GM13977 (cell line): ENCODE measurements around the gene OPRL1.

Experiments
- DNase-seq: peaks from one replicate; pipeline ENCODE4 v3.0.0; 2012; ENCODE audit warnings: low spot score
- CTCF ChIP-seq: IDR thresholded peaks from 2 replicates; pipeline ENCODE4 v1.5.1; 2012; ENCODE audit warnings: mild to moderate bottlenecking, control low read depth; ENCODE audit not compliant: insufficient read depth; ENCODE audit errors: extremely low read depth, missing control alignments
- in situ Hi-C: fragments of 300-500 bp; cut with MboI; formaldehyde crosslinking; loops from one replicate; pipeline ENCODE4 v1.12.0; 2022; ENCODE audit warnings: low sequenced_read_pairs, low pct_unique_long_range_greater_than_20kb, mixed read lengths, inconsistent platforms; ENCODE audit not compliant: unreplicated experiment

OPRL1 gene

DNA sequence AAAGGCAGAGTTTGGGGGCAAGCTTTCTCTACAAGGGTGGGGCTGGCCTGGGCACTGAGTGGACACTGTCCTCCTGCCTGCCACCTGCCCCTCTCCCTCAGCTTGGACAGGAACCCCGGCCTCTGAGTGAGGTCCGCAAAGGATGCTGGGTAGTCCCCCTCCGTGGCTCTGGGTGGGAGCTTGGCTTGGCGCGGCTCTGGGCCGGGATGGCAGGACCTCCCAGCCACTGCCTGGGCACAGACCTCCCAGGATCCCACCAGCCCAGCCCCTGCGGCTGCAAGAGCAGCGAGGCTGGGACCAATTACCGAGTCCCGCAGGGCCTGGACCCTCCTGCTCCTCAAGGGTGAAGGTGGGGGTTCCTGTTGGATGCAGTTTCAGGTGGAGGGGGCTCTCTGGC lies 27.6 kb upstream of the OPRL1 start:
- no peak for TF ChIP-seq CTCF
- in situ Hi-C loops, result no loop called here
- DNase-seq, result no peak

DNA sequence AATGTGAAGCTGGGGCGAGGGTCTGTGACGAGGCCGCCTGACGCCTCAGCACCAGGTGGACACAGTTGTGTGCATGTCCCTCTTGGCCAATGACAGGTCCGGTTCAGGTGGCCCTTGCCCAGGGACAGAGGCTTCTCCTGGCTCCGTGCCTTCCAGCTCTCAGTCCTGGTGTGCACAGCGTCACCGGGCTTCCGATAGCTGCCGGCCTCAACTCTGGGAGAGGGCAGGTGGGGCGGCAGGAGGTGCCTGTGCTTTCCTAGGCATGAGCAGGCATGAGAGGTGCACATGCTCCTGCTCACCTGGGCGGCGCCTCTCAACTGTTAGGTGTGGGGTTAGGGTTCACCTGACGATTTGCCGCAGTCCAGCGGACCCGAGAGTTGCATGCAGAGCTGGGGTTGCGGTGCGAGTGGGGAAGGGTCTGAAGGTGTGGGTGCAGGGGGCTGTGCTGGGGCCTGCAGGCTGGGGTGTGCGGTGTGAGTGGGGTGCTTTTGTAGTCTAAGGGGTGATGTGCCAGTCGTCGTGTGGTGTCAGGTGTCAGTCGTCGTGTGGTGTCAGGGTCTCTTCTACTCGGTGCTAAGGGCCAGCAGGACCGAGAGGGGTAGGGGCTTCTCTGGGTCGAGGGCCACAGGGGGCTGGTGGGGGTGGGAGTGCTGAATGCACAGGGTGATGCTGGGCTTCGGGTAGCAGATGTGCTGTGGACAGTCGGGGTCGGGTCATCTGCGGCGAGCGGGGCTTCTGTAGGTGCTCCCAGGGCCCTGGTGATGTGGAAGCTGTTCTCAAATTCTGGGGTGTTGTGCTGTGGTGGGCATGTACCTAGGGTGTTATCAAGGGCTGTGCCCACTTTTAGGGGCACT lies 26.7 kb upstream of the OPRL1 start:
- in situ Hi-C loops, result no loop called here
- DNase-seq, result no peak
- no peak for TF ChIP-seq CTCF

DNA sequence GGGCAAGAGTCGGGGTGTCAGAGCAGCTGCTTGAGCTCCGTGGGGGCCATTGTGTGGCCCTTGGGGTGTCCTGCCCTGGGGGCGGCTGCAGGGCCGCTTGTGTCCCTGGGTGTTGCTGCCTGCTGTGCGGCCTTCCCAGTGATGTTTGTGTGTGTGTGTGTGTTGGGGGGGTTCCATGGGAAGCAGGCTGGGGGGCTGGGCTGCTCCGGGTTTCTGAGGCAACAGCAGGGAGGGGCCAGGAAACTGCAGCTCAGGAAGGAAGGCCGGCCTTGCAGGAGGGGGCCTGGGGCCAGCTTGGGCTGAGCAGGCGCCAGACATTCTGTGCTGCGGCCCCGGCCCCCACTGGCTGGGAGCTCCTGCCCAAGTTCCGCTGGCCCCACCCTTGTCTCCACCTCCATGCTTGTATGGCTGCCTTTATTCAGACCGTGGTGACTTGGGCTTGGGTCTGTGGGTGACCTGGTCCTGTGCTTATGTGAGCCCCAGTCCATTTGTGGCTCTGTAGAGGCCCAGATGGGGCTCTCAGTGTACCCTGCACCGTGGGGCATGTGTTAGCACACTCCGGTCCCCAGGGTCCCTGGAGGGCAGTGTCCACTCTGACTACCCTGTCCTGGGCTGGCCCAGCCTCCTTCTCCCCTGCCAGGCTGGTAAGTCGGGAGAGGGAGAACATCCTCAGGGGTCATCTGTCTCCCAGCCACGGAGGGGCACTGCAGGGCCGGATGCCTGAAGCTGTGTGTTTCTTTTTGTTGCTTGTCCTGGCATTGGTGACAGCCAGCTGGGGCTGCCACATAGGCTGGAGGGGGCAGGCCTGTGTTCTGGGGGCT lies 25.8 kb upstream of the OPRL1 start:
- DNase-seq, result peak; percentile 64
- in situ Hi-C loops, result no loop called here
- TF ChIP-seq CTCF, result peak; percentile 33

DNA sequence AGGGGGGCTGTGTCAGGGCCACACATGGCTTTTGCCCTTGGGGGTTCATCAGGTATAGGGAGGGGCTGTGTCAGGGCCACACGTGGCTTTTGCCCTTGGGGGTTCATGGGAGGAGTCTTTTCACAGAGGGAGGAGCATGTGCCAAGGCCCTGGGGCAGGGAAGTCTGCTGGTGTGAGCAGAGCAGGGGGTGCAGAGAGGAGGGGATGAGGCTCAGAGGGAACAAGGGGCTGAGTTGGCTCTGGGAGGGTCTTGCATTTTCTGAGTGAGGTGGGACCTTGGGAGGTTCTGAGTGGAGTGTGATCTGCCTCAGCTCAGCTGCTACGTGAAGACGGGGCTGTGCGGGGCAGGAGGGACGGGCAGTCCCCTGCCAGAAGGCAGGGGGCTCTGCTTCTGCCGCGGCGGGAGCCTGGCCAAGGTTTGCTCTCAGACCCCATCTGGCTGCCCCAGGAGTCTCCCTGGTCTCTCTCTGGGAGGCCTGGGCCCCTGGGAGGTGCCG lies 24.4 kb upstream of the OPRL1 start:
- in situ Hi-C loops, result no loop called here
- no peak for DNase-seq
- TF ChIP-seq CTCF, result no peak

DNA sequence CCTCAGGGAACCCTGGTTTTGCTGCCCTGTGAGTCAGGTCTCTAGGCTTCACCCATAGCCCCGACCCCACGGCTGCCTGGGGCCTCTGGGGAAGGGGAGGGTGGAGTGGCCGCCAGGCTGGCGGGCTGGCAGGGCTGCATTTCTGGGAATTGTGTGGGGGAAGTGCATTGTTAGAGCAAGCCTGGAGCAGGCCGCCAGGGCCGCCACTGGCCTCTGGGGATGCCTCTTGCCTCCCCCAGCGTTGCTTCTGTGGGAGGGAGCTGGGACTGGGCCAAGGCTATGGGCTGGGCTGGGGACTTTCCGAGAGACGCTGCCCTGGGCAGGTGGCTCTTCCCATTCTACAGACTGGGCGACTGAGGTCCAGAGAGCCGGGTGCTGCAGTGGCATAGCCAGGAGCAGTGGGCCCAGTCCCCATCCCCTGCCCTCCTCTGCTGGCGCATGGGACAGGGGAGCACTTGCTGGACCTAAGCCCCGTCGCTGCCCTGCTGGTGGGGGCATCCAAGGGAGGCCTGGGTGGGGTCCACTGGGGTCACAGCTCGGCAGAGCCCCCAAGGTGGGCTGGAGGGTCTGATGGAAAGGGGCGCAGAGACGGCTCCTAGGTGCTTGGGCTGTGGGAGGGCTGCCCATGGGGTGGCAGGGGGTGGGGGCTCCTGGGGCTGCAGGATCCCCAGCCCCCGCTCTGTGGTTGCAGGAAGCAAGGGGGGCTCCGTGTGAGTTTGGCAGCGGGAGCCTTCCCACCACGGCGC lies 23.8 kb upstream of the OPRL1 start:
- in situ Hi-C loops, result no loop called here
- DNase-seq, result peak; percentile 63
- no peak for TF ChIP-seq CTCF

DNA sequence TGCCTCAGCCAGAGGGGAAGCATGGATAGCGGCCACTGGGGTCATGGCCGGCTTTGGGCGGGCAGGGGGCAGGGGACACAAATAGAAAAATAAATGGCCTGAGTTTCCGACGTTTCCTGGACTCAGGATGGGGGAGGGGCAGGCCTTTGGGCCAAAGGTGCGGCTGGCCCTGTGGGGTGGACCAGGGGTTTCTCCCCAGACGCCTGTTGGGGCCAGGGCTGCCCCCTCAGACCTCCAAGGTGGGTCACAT lies 23.3 kb upstream of the OPRL1 start:
- DNase-seq, result no peak
- in situ Hi-C loops, result no loop called here
- no peak for TF ChIP-seq CTCF
